Stomach (tissue), 9 donors: Measurements from ENCODE around the gene ARHGAP15. TPM values are rescaled to one million over a fixed set of nuclear protein-coding genes. Genes with fewer than 3 reads are reported as not detected.

ENCODE experiments used
- DNase-seq, 2 donors: peaks; one replicate each; pipeline versions ENCODE4 v3.0.0 to v3.0.0-alpha.2; 2013 to 2019
- H3K27ac ChIP-seq, 5 donors: fragments of 200-600 bp in 4 of 5; sonication (generic) in 4 of 5; one replicate each; pipeline ENCODE4 v1.5.1; 2013 to 2019; ENCODE audit warnings: mild to moderate bottlenecking in 1 of 5, moderate library complexity in 1 of 5
- H3K27me3 ChIP-seq, 3 donors: fragments of 200-600 bp; sonication (generic); one replicate each; pipeline ENCODE4 v1.5.1; 2017 to 2019; ENCODE audit warnings: mixed run types in 1 of 3
- H3K36me3 ChIP-seq, 4 donors: fragments of 200-600 bp; sonication (generic); 1 replicate in 3 of 4; 2 replicates in 1 of 4; pipeline ENCODE4 v1.5.1; 2016 to 2019
- H3K4me1 ChIP-seq, 4 donors: fragments of 200-600 bp; sonication (generic); one replicate each; pipeline ENCODE4 v1.5.1; 2016 to 2019
- H3K4me3 ChIP-seq, 4 donors: fragments of 200-600 bp; sonication (generic) in 3 of 4; one replicate each; pipeline ENCODE4 v1.5.1; 2016 to 2019; ENCODE audit warnings: mild to moderate bottlenecking in 1 of 4
- H3K9me3 ChIP-seq, 4 donors: fragments of 200-600 bp; sonication (generic); one replicate each; pipeline ENCODE4 v1.5.1; 2016 to 2019
- CTCF ChIP-seq, 7 experiments: fragments of 450-650 bp in 4 of 7; fragments of 200-600 bp in 3 of 7; sonication (generic) in 3 of 7; IDR thresholded peaks; one replicate each; pipeline ENCODE4 v1.5.1; 2016 to 2019; ENCODE audit warnings: antibody characterized with exemption in 7 of 7, control low read depth in 2 of 7, mild to moderate bottlenecking in 1 of 7
- EP300 ChIP-seq: sonication (generic); formaldehyde crosslinking; IDR thresholded peaks from one replicate; pipeline ENCODE4 v1.6.1; 2017; ENCODE audit warnings: antibody characterized with exemption
- POLR2A ChIP-seq, 4 donors: fragments of 450-650 bp; IDR thresholded peaks; one replicate each; pipeline ENCODE4 v1.6.1; 2016; ENCODE audit warnings: antibody characterized with exemption in 4 of 4, control low read depth in 2 of 4, mild to moderate bottlenecking in 1 of 4, moderate library complexity in 1 of 4
- POLR2AphosphoS5 ChIP-seq, 3 donors: sonication (generic); formaldehyde crosslinking; IDR thresholded peaks; one replicate each; pipeline ENCODE4 v1.6.1; 2016; ENCODE audit warnings: antibody characterized with exemption in 3 of 3
- WGBS, 5 donors: extraction: QIAGEN DNeasy Blood & Tissue Kit in 3 of 5; methylation state at CpG; one replicate each; pipeline versions ENCODE4 v1.1.5 to v1.1.7; 2013 to 2018; 5-methylcytosine and 5-hydroxymethylcytosine counted together
- intact Hi-C: fragments of 100-400 bp; cut with DNase I; formaldehyde crosslinking; loops from one replicate; pipeline ENCODE4 v1.15.1; 2023; ENCODE audit warnings: low total_unique reads
- polyA plus RNA-seq, 3 donors: library from polyadenylated mRNA; stranded (reverse); fragments of 200-250 nt; gene quantifications; one replicate each; pipeline ENCODE4 v1.2.3, GENCODE V29; 2013
- total RNA-seq, 5 donors: library from RNA; depleted of rRNA; stranded (reverse); fragments of >200 nt; gene quantifications; one replicate each; pipeline versions ENCODE4 v1.1.0 to v1.2.3, GENCODE V29; 2014 to 2016
- donor health status: healthy with polysubstance abuse.
- donor health status: Bipolar disorder and iron deficiency.
- donor health status: healthy.

ARHGAP15 gene
- total and polyA plus RNA-seq, 8 donors = 1.8 to 66.3 (median 6.8) TPM; not detected in 1

- no peaks in the 10 kb centered on the region for H3K36me3 ChIP-seq
- DNase-seq = peak in 1 of 2 donors; percentile 6
- H3K4me3 ChIP-seq = no peak overlapping the region
- no peaks in the 10 kb centered on the region for H3K27me3 ChIP-seq
- H3K9me3 ChIP-seq = no peaks in the 10 kb centered on the region
- H3K27ac ChIP-seq = no peak overlapping the region
- intact Hi-C loops = no loop called here
- no peaks in the 10 kb centered on the region for H3K4me1 ChIP-seq
- 77 to 83% (median 78%) methylated on average over 10 of the region's 10 CpGs for WGBS, 5 donors
- no peak for TF ChIP-seq EP300
- TF ChIP-seq POLR2AphosphoS5 (IDR thresholded peaks at IDR 0.05) = no peak
- TF ChIP-seq CTCF (IDR thresholded peaks at IDR 0.05) = no peak
- no peak for TF ChIP-seq POLR2A (IDR thresholded peaks at IDR 0.05)
Measured at GRCh38 chr2:143347271-143347695, 218.1 kb downstream of the ARHGAP15 start.

GRCh38 chr2:143347901-143348414, 218.7 kb downstream of the ARHGAP15 start:
- TF ChIP-seq POLR2AphosphoS5 (IDR thresholded peaks at IDR 0.05) (no peak), EP300 (no peak)
- no peaks in the 10 kb centered on the region for H3K27me3 ChIP-seq
- no peaks in the 10 kb centered on the region for H3K9me3 ChIP-seq
- WGBS, 5 donors = 87 to 91% (median 88%) methylated on average over 4 of the region's 4 CpGs
- no peak for DNase-seq
- no peaks in the 10 kb centered on the region for H3K36me3 ChIP-seq
- H3K4me3 ChIP-seq = no peak overlapping the region
- no peak overlapping the region for H3K27ac ChIP-seq
- intact Hi-C loops = no loop called here
- H3K4me1 ChIP-seq = no peaks in the 10 kb centered on the region

GRCh38 chr2:143354050-143354750, 225.0 kb downstream of the ARHGAP15 start:
- no peaks in the 10 kb centered on the region for H3K36me3 ChIP-seq
- DNase-seq = no peak
- 84 to 89% (median 85%) methylated on average over 13 of the region's 13 CpGs for WGBS, 5 donors
- H3K4me3 ChIP-seq = no peak overlapping the region
- TF ChIP-seq EP300 (no peak), CTCF (IDR thresholded peaks at IDR 0.05) (no peak), POLR2A (IDR thresholded peaks at IDR 0.05) (no peak), POLR2AphosphoS5 (IDR thresholded peaks at IDR 0.05) (no peak)
- intact Hi-C loops = no loop called here
- H3K9me3 ChIP-seq = no peaks in the 10 kb centered on the region
- H3K27ac ChIP-seq = no peak overlapping the region
- H3K4me1 ChIP-seq = no peaks in the 10 kb centered on the region
- no peaks in the 10 kb centered on the region for H3K27me3 ChIP-seq

- intact Hi-C loops = no loop called here
- Histone ChIP-seq H3K9me3 (no peaks in the 10 kb centered on the region), H3K36me3 (no peaks in the 10 kb centered on the region), H3K4me3 (no peak overlapping the region), H3K27ac (no peak overlapping the region), H3K27me3 (no peaks in the 10 kb centered on the region), H3K4me1 (no peaks in the 10 kb centered on the region)
- no peak for TF ChIP-seq POLR2AphosphoS5 (IDR thresholded peaks at IDR 0.05)
- no peak for TF ChIP-seq EP300
- TF ChIP-seq POLR2A (IDR thresholded peaks at IDR 0.05) = no peak
- no peak for TF ChIP-seq CTCF (IDR thresholded peaks at IDR 0.05)
- DNase-seq = no peak
- WGBS, 5 donors = 74 to 85% (median 81%) methylated on average over 6 of the region's 6 CpGs
Measured at GRCh38 chr2:143355870-143356269, 226.7 kb downstream of the ARHGAP15 start.

- Histone ChIP-seq H3K4me1 (no peaks in the 10 kb centered on the region), H3K9me3 (no peaks in the 10 kb centered on the region), H3K27ac (no peak overlapping the region), H3K36me3 (no peaks in the 10 kb centered on the region), H3K27me3 (no peaks in the 10 kb centered on the region), H3K4me3 (no peak overlapping the region)
- WGBS, 5 donors = 82 to 89% (median 88%) methylated on average over 3 of the region's 3 CpGs
- DNase-seq = no peak
- intact Hi-C loops = no loop called here
- TF ChIP-seq EP300 = no peak
- TF ChIP-seq POLR2A (IDR thresholded peaks at IDR 0.05) = no peak
- no peak for TF ChIP-seq POLR2AphosphoS5 (IDR thresholded peaks at IDR 0.05)
- no peak for TF ChIP-seq CTCF (IDR thresholded peaks at IDR 0.05)
Measured at GRCh38 chr2:143356336-143356735, 227.1 kb downstream of the ARHGAP15 start.
